H1 (cell line): ENCODE data around the gene NAGS. TPM values are rescaled to one million over a fixed set of nuclear protein-coding genes. Genes with fewer than 3 reads are reported as not detected.
"Not testable (repeated sequence)": the region's sequence is repeated elsewhere in the genome, so short reads cannot be mapped to it uniquely, and the experiment has no call there.

Experiments used
- CTCF ChIA-PET: fragments of 300-600 bp; sonication (Branson Sonifier 250); formaldehyde crosslinking; loops from one replicate; lab custom pipeline; 2021; ENCODE audit not compliant: partially characterized antibody; lab: Charles Lee
- POLR2A ChIA-PET: fragments of 300-600 bp; sonication (Branson Sonifier 250); formaldehyde crosslinking; loops from one replicate; lab custom pipeline; 2021; ENCODE audit warnings: inconsistent platforms; ENCODE audit not compliant: partially characterized antibody; lab: Charles Lee
- DNase-seq, 2 experiments: peaks; one replicate each; pipeline versions ENCODE4 v3.0.0 to v3.0.0-alpha.2; 2010 to 2022; ENCODE audit warnings: low spot score in 2 of 2, low read depth in 1 of 2, mixed read lengths in 1 of 2
- FAIRE-seq: peaks from 2 replicates; lab custom pipeline; 2011; peaks lifted over from hg19 to GRCh38; lab: Jason Lieb, UNC
- H2AFZ ChIP-seq: 2 replicates; pipeline ENCODE4 v1.8.1; 2012; ENCODE audit warnings: low read length, inconsistent platforms
- H2AK5ac ChIP-seq: 2 replicates; pipeline ENCODE4 v1.6.1; 2013; ENCODE audit warnings: low read depth, low read length
- H2BK120ac ChIP-seq: replicated peaks from 2 replicates; pipeline ENCODE3; 2013; ENCODE audit warnings: low read depth, low read length, inconsistent platforms
- H2BK12ac ChIP-seq: 2 replicates; pipeline ENCODE4 v1.6.1; 2013; ENCODE audit warnings: low read depth, low read length
- H2BK15ac ChIP-seq: 2 replicates; pipeline ENCODE4 v1.6.1; 2013; ENCODE audit warnings: low read length
- H2BK20ac ChIP-seq: 2 replicates; pipeline ENCODE4 v1.6.1; 2013; ENCODE audit warnings: low read length
- H2BK5ac ChIP-seq: 2 replicates; pipeline ENCODE4 v1.6.1; 2013; ENCODE audit warnings: low read depth, low read length
- H3K14ac ChIP-seq: 2 replicates; pipeline ENCODE4 v1.6.1; 2013; ENCODE audit warnings: inconsistent platforms; ENCODE audit not compliant: insufficient read length
- H3K18ac ChIP-seq: 2 replicates; pipeline ENCODE4 v1.6.1; 2013; ENCODE audit warnings: low read length; ENCODE audit errors: extremely low read depth
- H3K23ac ChIP-seq: 2 replicates; pipeline ENCODE4 v1.6.1; 2013; ENCODE audit warnings: inconsistent platforms; ENCODE audit not compliant: insufficient read length
- H3K23me2 ChIP-seq: 2 replicates; pipeline ENCODE4 v1.6.1; 2013; ENCODE audit warnings: low read depth, low read length
- H3K27ac ChIP-seq: 2 replicates; pipeline ENCODE4 v1.6.1; 2011; ENCODE audit warnings: low read depth, low read length, inconsistent platforms
- H3K27me3 ChIP-seq, 4 experiments: replicated peaks in 1 of 4; 1 replicate in 1 of 4; 2 replicates in 3 of 4; pipeline versions ENCODE4 v1.6.1 to v1.8.1; 2011 to 2013; ENCODE audit warnings: low read length in 3 of 4, mild to moderate bottlenecking in 3 of 4, inconsistent platforms in 2 of 4, mixed read lengths in 2 of 4, moderate library complexity in 1 of 4; ENCODE audit not compliant: control insufficient read depth in 3 of 4, insufficient read depth in 3 of 4; ENCODE audit errors: extremely low read depth in 1 of 4
- H3K36me3 ChIP-seq, 4 experiments: 2 replicates each; pipeline versions ENCODE4 v1.6.1 to v1.8.1; 2011 to 2013; ENCODE audit warnings: mild to moderate bottlenecking in 4 of 4, low read length in 3 of 4, moderate library complexity in 2 of 4, control low read depth in 1 of 4, inconsistent platforms in 1 of 4; ENCODE audit not compliant: insufficient read depth in 4 of 4, control insufficient read depth in 2 of 4
- H3K4ac ChIP-seq: replicated peaks from 2 replicates; pipeline ENCODE3; 2013; ENCODE audit warnings: low read length, low read depth, mixed read lengths, inconsistent platforms; ENCODE audit not compliant: insufficient read length
- H3K4me1 ChIP-seq, 4 experiments: replicated peaks in 1 of 4; 1 replicate in 1 of 4; 2 replicates in 3 of 4; pipeline versions ENCODE4 v1.6.1 to v1.8.1; 2011 to 2013; ENCODE audit warnings: low read length in 3 of 4, inconsistent platforms in 2 of 4, mixed read lengths in 1 of 4; ENCODE audit not compliant: insufficient read depth in 4 of 4, control insufficient read depth in 3 of 4
- H3K4me2 ChIP-seq, 2 experiments: 2 replicates each; pipeline versions ENCODE4 v1.6.1 to v1.8.1; 2011 to 2013; ENCODE audit warnings: low read depth in 2 of 2, low read length in 2 of 2, control low read depth in 1 of 2, inconsistent platforms in 1 of 2, mild to moderate bottlenecking in 1 of 2; ENCODE audit not compliant: insufficient read depth in 1 of 2
- H3K4me3 ChIP-seq, 4 experiments: fragments of 200-600, 300-600 bp in 1 of 4; sonication (generic), shearing (Covaris generic), sonication (Bioruptor Twin) in 1 of 4; 2 replicates each; pipeline versions ENCODE4 v1.5.1 to v1.8.1; 2011 to 2016; ENCODE audit warnings: low read length in 4 of 4, low read depth in 3 of 4, control low read depth in 2 of 4, inconsistent platforms in 2 of 4, mild to moderate bottlenecking in 2 of 4, mixed read lengths in 1 of 4, moderate library complexity in 1 of 4; ENCODE audit not compliant: insufficient read depth in 2 of 4; ENCODE audit errors: extremely low read depth in 1 of 4
- H3K56ac ChIP-seq: replicated peaks from 2 replicates; pipeline ENCODE3; 2013; ENCODE audit warnings: low read depth, mild to moderate bottlenecking, mixed read lengths, low read length, inconsistent platforms; ENCODE audit not compliant: insufficient read length
- H3K79me1 ChIP-seq: 2 replicates; pipeline ENCODE4 v1.6.1; 2013; ENCODE audit warnings: low read depth, low read length, control low read depth
- H3K79me2 ChIP-seq, 2 experiments: 2 replicates each; pipeline versions ENCODE4 v1.6.1 to v1.8.1; 2012 to 2013; ENCODE audit warnings: low read length in 2 of 2, mild to moderate bottlenecking in 2 of 2, inconsistent platforms in 1 of 2; ENCODE audit not compliant: insufficient read depth in 2 of 2, control insufficient read depth in 1 of 2
- H3K9ac ChIP-seq, 4 experiments: replicated peaks in 1 of 4; 1 replicate in 1 of 4; 2 replicates in 3 of 4; pipeline versions ENCODE4 v1.6.1 to v1.8.1; 2011 to 2013; ENCODE audit warnings: low read depth in 3 of 4, low read length in 3 of 4, control low read depth in 2 of 4, mild to moderate bottlenecking in 2 of 4, moderate library complexity in 2 of 4, inconsistent platforms in 1 of 4; ENCODE audit errors: extremely low read depth in 1 of 4
- H3K9me3 ChIP-seq, 2 experiments: 2 replicates each; pipeline versions ENCODE4 v1.6.1 to v1.8.1; 2012 to 2013; ENCODE audit warnings: mild to moderate bottlenecking in 2 of 2, moderate library complexity in 2 of 2, control low read depth in 1 of 2, inconsistent platforms in 1 of 2, low read depth in 1 of 2, low read length in 1 of 2, mixed read lengths in 1 of 2; ENCODE audit not compliant: insufficient read depth in 2 of 2
- H4K20me1 ChIP-seq, 2 experiments: replicated peaks in 1 of 2; 2 replicates each; pipeline versions ENCODE3 to v1.8.1; 2011 to 2013; ENCODE audit warnings: inconsistent platforms in 2 of 2, low read length in 2 of 2, mild to moderate bottlenecking in 1 of 2; ENCODE audit not compliant: insufficient read depth in 2 of 2, control insufficient read depth in 1 of 2
- H4K5ac ChIP-seq: 2 replicates; pipeline ENCODE4 v1.6.1; 2013; ENCODE audit warnings: low read length, low read depth, mixed read lengths, inconsistent platforms; ENCODE audit not compliant: insufficient read length
- H4K8ac ChIP-seq: 2 replicates; pipeline ENCODE4 v1.8.0; 2013; ENCODE audit warnings: mild to moderate bottlenecking, moderate library complexity, low read length, inconsistent platforms; ENCODE audit not compliant: insufficient read depth; ENCODE audit errors: extremely low read depth
- H4K91ac ChIP-seq: replicated peaks from 2 replicates; pipeline ENCODE3; 2013; ENCODE audit warnings: low read length, mixed read lengths, inconsistent platforms; ENCODE audit not compliant: insufficient read length
- SIN3A ChIP-seq, 2 experiments: IDR thresholded peaks in 1 of 2; conservative IDR thresholded peaks in 1 of 2; 2 replicates each; pipeline ENCODE4 v1.6.1; 2011 to 2012; ENCODE audit warnings: low read length in 2 of 2, improper control_type of control experiment in 1 of 2, low read depth in 1 of 2, mild to moderate bottlenecking in 1 of 2
- TAF1 ChIP-seq: IDR thresholded peaks from 2 replicates; pipeline ENCODE4 v1.6.1; 2011; ENCODE audit warnings: mild to moderate bottlenecking, low read depth, low read length
- TAF7 ChIP-seq: optimal IDR thresholded peaks from 2 replicates; pipeline ENCODE3; 2011; ENCODE audit warnings: low read depth, mild to moderate bottlenecking, inconsistent platforms, low read length, moderate library complexity, borderline replicate concordance
- WGBS, 2 experiments: shearing (Covaris generic) in 1 of 2; methylation state at CpG; one replicate each; pipeline versions ENCODE4 v1.1.6 to v1.1.7; 2013 to 2015; ENCODE audit warnings: low lambda C conversion rate in 2 of 2, mixed read lengths in 2 of 2, inconsistent platforms in 1 of 2, low coverage in 1 of 2, missing lambda C conversion rate in 1 of 2; ENCODE audit not compliant: insufficient replicate concordance in 2 of 2, insufficient coverage in 1 of 2, insufficient read length in 1 of 2; ENCODE audit errors: extremely low coverage in 1 of 2, missing lambda C conversion rate in 1 of 2; 5-methylcytosine and 5-hydroxymethylcytosine counted together
- polyA plus RNA-seq, 7 experiments: library from polyadenylated mRNA; depleted of rRNA in 3 of 7; stranded (reverse) in 5 of 7; unstranded in 2 of 7; fragments of >200 nt in 5 of 7; fragments of 200-250 nt in 2 of 7; gene quantifications; 1 replicate in 5 of 7; 2 replicates in 1 of 7; 4 replicates in 1 of 7; pipeline versions ENCODE4 v1.2.1 to v1.2.3, GENCODE V29; 2011 to 2013; ENCODE audit warnings: missing spikeins in 2 of 7, mixed read lengths in 2 of 7
- total RNA-seq: library from RNA; stranded (reverse); fragmentation: NEBNext Ultra II Directional; extraction: Animal tissue kit (Norgen Biotek cat#: 25700); gene quantifications from 2 replicates; pipeline ENCODE4 v1.2.1, GENCODE V29; 2021

Gene NAGS
- total and polyA plus RNA-seq, 2 of the 8 experiments (the other 6 are each of a cell fraction or from before 2014, with no cell fraction given), result 4.0 to 5.1 TPM

DNA sequence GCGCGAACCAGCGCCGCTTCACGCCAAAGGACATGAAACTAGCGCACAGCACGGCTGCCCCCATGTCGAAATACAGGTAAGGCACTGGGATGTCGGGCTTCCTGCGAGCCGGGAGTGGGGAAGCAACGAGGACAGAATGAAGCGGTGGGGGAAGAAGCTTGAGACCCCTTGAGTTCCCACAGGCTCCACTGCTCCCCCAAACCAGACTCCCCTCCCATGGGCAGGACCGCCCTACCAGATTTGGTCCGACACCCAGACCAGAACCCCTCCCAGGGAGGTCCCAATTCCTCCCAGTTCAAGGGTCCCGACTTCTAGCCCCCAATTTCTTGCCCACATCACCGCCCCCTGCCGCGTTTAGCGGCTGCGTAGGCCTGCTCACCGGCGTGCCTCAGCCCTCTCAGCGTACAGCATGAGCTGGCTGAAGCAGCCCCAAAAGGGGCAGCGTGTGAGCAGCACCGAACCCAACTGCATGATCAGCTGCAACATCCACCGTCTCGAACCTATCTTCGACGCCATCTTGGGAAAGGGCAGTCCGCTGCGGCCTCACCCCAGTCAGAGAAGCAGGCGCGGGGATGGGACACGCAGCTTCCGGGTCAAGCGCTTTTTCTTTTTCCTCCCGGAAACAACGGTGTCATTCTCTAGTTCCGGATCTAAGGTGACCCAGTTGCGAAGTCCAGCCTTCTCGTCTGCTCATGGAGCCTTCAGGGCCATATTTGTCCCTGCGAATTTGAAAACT is 10.2 kb downstream of the NAGS start, which contains the start of gene TMEM101 (continued):
- TF ChIP-seq TAF7, result peak; percentile 70
- peak; percentile 78 to 95; a peak in 1 of 4 replicates for TF ChIP-seq SIN3A (conservative IDR thresholded peaks at IDR 0.05 in 1 of 2, IDR thresholded peaks at IDR 0.05 in 1 of 2; ENCODE audit: low read depth in 1 of 2, low read length in 2 of 2)
- peak; percentile 94 for TF ChIP-seq TAF1

GRCh38 chr17:44021227-44021626 is 16.8 kb downstream of the NAGS start:
- H2BK15ac ChIP-seq, H3K4me3 ChIP-seq, H4K5ac ChIP-seq, H4K20me1 ChIP-seq, H3K79me1 ChIP-seq, H3K18ac ChIP-seq, H4K91ac ChIP-seq, H3K56ac ChIP-seq, H2BK120ac ChIP-seq, H3K9ac ChIP-seq, FAIRE-seq, H3K36me3 ChIP-seq, H3K23ac ChIP-seq, H2AFZ ChIP-seq, H3K14ac ChIP-seq, H3K27ac ChIP-seq, H2BK12ac ChIP-seq, H3K4me1 ChIP-seq, H2BK20ac ChIP-seq, H4K8ac ChIP-seq, H3K79me2 ChIP-seq, H3K9me3 ChIP-seq, H3K23me2 ChIP-seq, DNase-seq, H3K27me3 ChIP-seq, H3K4ac ChIP-seq, H2BK5ac ChIP-seq, H3K4me2 ChIP-seq, H2AK5ac ChIP-seq: not testable (repeated sequence)
- POLR2A ChIA-PET, result interaction anchor here (0.7 to 1.7 kb wide), 8 partner anchors 8 to 85 kb away, joined by 3 to 6 read pairs (median 3); no protein-coding TSS in a partner anchor
- 93% methylated on average over 7 of the region's 7 CpGs; no CpG with 5 or more reads in 1 of the 2 experiments for WGBS, 2 experiments
- CTCF ChIA-PET, result interaction anchor here (0.6 to 13.3 kb wide), 5 partner anchors 11 to 176 kb away, joined by 3 to 108 read pairs (median 10); no protein-coding TSS in a partner anchor
